Ramos (cell line): ENCODE data around the gene GRK3.
"Not testable (repeated sequence)": the region's sequence is repeated elsewhere in the genome, so short reads cannot be mapped to it uniquely, and the experiment has no call there.

Source experiments
- in situ Hi-C: fragments of 300-500 bp; cut with MboI; formaldehyde crosslinking; loops from one replicate; pipeline ENCODE4 v1.14.3; 2022; ENCODE audit warnings: low sequenced_read_pairs; ENCODE audit not compliant: unreplicated experiment

The GRK3 gene

DNA sequence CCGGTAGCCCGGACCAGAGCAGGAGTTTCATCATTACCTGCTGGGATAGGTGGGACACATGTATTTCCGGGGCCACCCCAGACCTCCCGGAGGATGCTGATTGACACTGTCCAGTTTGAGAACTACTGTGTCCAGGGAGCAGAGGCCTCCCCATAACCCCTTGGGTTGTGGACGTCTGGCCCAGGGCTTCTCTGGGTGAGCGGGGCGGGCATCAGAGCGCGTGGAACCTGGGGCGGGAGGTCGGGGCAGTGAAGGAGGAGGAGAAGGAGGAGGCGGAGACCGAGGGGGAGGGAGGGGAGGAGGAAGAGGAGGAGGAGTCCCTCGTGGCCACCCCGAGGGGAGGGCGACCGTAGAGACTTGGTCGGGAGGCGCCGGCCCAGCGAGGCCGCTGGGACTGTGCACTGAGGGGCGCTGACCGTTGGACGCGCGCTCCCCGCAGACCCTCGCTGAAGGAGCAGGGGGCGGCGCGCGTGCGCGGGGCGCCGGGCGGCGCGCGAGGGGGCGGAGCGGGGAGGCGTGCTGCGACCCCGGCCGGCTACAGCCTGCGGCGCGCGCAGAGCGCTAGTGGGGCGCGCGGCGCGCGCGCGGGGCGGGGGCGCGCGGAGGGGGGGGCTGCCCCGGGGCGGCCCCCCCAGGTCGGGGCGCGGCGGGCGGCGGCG lies at the start of gene GRK3:
Gene GRK3 (plus strand): TSS at position 356 of the 659 bp plus-strand sequence. CDS start 366 bp downstream, outside the sequence.
- in situ Hi-C loops = no loop called here

DNA sequence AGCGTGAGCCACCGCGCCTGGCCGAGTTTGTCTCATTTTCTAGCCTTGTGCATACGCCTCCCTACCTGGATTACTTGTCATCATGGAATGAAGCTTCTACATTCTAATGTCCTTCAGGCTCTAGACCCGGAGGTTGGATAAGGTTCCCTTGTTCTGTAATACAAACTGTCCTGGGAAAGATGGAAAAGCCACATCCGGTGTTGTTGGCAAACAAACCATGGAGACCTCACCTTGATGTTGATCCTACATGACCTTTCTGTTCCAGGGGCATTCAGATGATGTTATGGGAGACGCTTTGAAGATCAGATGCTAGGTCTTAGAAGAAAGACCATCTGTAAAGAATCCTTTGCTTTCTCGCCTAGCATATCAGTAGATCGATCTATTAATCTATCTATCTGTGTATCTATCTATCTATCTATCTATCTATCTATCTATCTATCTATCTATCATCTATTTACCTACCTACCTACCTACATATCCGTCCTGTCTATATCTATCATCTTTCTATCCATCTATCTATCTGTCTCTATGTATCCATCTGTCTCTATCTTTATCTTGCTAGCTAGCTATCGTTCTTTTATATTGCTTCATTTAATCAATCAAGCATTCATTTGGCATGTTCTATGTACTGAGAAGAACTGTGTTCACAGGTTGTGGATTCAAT lies 46.3 kb upstream of the GRK3 start:
- in situ Hi-C loops = no loop called here

DNA sequence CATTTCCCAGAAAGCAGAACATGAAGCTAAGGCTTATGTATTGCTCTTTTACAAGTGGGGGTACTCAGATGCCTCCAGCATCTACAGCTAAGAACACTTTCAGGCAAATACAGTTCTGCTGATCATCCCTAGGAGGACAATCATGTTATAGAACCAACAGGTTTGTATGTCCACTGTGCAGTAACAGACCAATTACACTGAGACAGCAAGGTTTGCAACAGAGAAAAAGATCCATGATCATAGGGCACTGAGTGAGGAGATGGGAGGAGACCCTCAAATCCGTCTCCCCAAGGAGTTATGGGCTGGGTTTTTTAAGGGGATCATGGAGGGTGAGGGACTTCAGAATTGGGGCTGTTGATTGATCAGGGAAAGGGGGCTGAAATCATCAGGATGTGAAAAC lies 39.1 kb upstream of the GRK3 start:
- in situ Hi-C loops = no loop called here

DNA sequence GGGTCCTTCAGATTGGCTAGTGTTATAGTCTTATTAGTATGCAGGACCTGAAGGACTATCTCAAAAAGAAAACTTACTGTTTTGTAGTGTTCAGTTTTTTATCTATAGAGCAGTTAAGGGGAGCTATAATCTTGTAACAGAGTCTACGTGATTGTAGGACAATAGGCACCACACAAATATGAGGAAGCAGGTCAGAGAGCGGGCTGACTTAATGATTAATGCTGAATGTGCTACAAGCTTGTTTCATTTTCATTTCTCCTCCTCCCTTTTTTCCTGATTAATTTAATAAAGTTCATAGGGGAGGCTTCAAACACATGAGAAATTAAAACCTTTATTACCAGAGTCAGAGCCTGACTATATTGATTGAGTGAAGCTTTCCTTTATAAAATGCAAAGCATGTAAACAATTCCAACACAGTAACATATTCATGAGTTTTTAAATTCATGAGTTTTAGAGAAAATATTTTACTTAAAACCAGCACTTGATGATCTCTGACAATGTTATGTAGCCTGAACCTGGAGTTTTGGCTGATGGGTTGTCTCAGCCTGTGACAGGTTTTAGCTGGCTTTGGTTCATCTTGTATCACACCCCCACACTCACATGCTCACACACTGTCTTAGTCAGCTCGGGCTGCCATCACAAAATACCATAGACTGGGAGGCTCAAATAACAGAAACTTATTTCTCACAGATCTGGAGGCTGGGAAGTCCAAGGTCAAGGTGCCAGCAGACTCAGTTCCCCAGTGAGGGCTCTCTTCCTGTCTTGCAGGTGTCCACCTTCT lies 38.5 kb upstream of the GRK3 start:
- in situ Hi-C loops = not testable (repeated sequence)

DNA sequence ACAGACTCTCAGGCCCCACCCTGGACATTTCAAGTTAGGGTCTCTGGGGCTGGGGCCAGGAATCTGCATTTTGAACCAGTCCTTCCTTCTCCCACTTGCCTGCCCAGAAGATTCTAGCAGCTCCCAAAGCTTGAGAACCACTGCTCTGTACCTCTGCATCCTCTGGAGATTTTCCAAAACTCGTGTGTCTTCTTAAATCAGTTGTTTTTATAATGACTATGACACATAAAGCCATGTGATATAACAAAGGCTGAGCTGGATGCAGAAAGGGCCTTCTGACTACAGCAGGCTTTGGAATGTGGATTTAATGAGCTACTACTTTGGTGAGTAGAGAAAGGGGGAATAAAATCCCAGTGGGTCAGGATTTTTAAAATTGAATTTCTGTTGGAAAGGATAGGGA lies 37.5 kb upstream of the GRK3 start:
- in situ Hi-C loops = not testable (repeated sequence)

- in situ Hi-C loops = not testable (repeated sequence)
Measured at GRCh38 chr22:25528068-25528467, 36.4 kb upstream of the GRK3 start.

DNA sequence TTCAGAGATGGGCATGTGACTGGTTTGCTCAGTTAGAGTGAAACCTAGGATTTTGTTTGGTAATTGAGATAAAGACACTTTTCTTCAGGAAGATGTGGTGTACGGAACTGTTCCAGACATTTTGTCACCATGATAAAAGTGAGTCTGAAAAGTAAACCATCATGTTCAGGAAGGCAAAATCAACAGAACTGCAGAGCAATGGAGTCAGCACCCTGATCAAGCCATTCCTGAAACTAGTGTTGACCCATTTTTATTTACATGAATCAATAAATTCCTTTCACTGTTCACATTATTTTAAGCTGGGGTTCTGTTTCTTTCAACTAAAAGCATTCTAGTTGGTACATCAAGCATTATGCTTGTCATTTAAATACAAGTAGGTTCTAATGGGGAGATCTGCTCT lies 35.4 kb upstream of the GRK3 start:
- in situ Hi-C loops = not testable (repeated sequence)

GRCh38 chr22:25529541-25530137 lies 34.8 kb upstream of the GRK3 start:
- in situ Hi-C loops = not testable (repeated sequence)

GRCh38 chr22:25531677-25532076 lies 32.8 kb upstream of the GRK3 start:
- in situ Hi-C loops = not testable (repeated sequence)

DNA sequence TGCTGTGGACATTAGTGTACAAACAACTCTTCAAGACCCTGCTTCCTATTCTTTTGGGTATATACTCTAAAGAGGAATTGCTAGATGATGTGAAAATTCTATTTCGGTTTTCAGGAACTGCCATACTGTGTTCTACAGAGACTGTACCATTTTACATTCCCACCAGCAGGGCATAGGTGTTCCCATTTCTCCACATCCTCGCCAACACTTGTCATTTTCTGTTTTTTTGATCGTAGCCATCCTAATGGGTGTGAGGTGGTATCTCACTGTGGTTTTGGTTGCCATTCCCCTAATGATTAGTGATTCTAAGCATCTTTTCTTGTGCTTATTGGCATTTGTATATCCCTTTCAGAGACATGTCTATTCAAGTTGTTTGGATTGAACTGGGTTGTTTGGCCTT lies 29.8 kb upstream of the GRK3 start:
- in situ Hi-C loops = no loop called here

- in situ Hi-C loops = no loop called here
Measured at GRCh38 chr22:25536589-25536988, 27.9 kb upstream of the GRK3 start.

DNA sequence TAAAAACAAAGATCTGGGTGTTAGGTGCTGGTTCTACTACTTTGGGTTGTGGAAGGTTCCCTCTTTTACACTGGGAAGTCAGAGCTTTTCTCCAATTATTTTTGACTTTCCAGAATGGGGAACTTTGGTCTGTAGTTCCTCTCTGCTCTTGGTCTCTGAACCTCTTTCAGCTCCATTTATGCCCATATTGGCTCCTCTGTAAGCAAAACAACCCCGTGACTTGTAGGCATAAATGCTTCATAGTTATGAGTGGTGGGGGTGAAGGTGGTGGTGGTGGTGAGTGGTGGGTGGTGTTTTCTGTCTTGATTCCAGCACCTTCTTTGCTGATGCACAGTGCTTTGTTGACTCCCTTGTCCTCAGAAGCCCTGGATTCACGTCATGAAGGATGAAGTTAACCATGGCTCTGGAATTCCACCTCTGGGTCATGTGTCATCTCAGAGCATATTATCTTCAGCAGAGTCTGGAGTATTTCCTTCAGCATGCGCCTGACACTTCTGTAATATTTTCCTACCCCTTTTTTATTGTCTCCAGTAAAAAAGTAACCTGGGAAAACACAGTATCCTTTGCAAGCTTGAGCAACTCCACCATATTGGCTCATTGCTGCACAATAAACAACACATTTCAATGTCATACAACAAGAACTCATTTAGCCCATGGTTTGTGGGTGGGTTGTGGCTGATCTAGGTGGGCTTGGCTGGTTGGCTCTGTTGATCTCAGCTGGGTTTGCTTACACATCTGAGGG lies 24.1 kb upstream of the GRK3 start:
- in situ Hi-C loops = no loop called here

- in situ Hi-C loops = no loop called here
Measured at GRCh38 chr22:25540908-25541660, 23.4 kb upstream of the GRK3 start.

GRCh38 chr22:25542191-25542590 lies 22.3 kb upstream of the GRK3 start:
- in situ Hi-C loops = no loop called here

GRCh38 chr22:25542720-25543402 lies 21.6 kb upstream of the GRK3 start:
- in situ Hi-C loops = no loop called here

GRCh38 chr22:25545146-25545545 lies 19.3 kb upstream of the GRK3 start:
- in situ Hi-C loops = no loop called here

DNA sequence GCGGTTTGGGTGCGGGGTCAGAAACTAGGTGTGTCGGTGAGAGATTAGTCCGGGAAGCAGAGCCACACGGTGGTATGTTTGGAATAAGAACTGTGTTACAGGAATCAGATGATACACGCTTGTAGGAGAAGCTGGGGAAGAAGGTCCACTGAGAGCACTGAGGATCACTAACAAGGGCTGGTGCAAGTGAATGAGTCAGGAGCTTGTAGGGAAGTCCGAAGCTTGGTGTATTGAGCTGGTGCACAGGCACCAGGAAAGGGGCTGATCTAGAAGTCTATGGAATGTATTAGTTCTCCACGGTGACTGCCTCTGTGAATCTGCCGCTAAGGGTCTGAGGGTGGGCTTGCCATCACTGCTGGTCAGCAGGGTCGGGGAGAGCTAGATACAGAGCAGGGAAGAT lies 18.8 kb upstream of the GRK3 start:
- in situ Hi-C loops = no loop called here

DNA sequence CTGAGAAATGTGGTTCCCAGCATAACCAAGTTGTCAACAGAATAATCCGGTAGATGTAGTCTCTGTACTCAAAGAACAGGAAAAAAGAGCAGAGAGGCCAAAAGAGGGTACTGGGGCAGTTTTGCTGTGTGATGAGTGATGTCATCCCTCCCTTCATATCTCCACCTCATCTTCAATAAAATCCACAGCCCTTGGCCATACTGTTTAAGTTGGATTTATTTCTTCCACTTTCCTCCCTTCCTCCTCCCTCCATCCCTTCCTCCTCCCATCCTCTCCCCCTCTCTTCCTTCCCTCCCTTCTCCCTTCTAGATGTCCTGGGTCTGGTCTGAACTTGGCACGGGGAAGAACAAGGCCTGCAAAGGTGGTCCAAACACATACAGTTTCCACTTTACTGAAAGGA lies 18.2 kb upstream of the GRK3 start:
- in situ Hi-C loops = no loop called here

GRCh38 chr22:25546751-25547150 lies 17.7 kb upstream of the GRK3 start:
- in situ Hi-C loops = no loop called here
